NCI-H2029 (cell line): Measurements from ENCODE around the gene GNAZ.

Experiments
- DNase-seq: peaks from one replicate; lab custom pipeline; 2025; lab: John Stamatoyannopoulos, UW

GNAZ gene

GRCh38 chr22:23077627-23078461 is 7.5 kb downstream of the GNAZ start:
- DNase-seq = no peak

DNA sequence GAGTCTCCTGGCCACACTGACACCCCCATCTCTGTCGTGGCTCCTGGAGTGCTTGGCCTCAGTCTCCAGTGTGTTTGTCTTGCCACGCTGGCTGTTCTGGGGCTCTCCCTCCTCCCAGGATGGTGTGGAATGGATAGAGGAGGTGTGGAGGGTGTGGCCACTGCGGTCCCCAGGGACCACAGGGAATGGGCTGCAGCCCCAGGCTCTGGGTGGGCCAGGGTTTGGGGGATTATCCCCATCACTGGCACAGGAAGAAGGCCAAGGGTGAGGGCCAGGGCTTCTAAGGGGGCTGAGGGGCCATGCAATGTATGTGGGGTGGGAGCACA is 8.1 kb downstream of the GNAZ start:
- no peak for DNase-seq

DNA sequence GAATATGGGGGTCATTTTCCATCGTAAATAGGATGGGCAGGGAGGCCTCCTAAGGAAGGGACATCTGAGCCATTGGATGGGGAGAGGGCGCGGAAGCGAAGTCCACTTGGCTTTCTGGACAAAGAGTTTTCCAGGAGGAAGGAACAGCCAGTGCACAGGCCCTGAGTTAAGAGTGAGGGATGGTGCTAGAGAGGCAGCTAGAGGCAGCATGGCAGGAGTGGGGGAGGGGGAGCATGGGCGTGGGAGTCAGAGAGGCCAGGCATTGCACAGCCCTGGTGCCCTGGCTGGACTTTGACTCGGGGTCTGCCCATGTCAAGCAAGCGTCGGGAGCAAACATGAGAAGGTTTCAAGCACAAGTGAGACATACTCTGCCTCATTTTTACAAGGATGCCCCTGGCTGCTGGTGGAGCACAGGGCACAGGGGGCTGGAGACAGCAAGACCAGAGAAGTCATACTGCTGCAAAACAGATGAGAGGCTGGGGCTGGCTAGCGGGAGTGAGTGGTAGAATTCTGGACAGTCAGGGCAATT is 9.0 kb downstream of the GNAZ start:
- no peak for DNase-seq

GRCh38 chr22:23079814-23080521 is 9.6 kb downstream of the GNAZ start:
- no peak for DNase-seq

- DNase-seq = no peak
These were observed 10.4 kb downstream of the GNAZ start for GRCh38 chr22:23080613-23081290.

- no peak for DNase-seq
These were observed 12.4 kb downstream of the GNAZ start for GRCh38 chr22:23082534-23083314.

- no peak for DNase-seq
These were observed 13.1 kb downstream of the GNAZ start for GRCh38 chr22:23083315-23084021.

DNA sequence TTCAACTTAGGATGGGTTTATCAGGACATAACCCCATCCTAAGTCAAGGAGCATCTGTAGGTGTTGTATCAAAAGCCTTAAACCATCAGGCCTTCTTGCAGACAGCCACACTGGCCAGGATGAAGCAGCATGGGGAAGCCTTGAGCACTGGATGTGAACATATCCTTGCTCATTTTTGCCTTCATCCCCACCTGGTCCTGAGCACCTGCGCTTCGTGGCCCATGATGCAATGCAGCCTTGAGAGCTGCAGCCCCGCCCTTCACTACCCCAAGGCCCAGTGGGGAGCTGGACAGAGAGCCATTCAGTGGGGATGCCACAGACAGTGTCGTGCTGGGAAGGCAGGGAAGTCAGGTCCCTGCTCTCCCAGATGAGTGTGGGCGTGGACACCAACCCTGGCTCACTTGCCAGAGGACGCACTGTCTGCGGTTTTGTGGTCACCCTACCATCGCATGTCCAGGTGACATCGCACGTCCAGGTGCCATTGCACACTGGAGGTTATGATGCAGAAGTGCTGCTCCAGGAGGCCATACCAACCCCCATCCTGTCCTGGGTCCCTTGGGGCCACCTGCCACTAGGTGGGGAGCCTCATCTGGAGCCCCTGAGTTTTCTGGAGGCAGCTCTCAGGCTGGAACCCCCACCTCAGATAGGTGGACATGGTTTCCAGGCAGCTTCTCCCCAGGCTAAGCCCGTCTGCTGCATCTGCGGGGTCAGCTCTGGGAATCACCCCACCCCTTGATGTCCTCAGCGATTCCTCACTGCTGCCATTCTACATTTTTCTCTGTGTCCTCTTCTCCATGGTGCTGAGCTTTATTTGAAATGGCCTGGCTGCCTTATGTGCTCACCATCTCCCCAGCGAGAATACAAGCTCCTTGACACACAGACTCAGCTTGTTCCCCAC is 14.4 kb downstream of the GNAZ start:
- no peak for DNase-seq

DNA sequence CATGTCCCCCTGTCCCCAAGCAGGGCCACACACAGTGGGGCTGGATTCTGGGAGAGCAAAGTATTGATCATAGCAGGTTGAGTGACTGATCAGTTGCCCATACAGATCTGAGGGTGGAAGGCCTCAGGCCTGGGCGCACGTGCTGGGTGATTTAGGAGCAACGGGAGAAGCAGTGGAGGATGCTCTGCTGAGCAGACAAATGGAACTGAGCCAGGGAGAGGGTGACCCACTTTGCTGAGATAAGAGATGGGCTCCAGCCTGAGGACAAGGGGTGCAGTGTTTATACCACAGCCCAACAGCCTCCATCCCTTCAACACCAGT is 15.0 kb downstream of the GNAZ start:
- no peak for DNase-seq

- DNase-seq = no peak
These were observed 15.5 kb downstream of the GNAZ start for GRCh38 chr22:23085785-23086184.

DNA sequence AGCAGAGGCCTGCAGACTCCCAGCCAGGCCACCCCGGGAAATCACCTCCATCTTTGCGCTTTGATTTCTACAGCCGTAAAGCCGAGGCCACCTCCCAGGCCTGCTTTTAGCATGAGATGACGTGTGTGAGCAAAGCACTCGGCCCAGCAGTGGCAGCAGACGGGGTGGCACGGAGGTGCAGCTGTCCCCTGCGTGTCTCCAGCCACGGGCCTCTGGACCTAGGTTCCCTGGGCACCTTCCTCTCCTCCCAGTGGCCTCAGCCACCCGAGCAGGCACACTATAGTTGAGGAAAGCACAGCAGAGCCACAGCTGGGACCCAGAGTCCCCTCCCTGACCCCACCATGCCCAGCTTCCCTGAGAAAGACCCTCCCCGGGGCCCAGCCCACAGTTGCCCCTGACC is 15.9 kb downstream of the GNAZ start:
- no peak for DNase-seq

DNA sequence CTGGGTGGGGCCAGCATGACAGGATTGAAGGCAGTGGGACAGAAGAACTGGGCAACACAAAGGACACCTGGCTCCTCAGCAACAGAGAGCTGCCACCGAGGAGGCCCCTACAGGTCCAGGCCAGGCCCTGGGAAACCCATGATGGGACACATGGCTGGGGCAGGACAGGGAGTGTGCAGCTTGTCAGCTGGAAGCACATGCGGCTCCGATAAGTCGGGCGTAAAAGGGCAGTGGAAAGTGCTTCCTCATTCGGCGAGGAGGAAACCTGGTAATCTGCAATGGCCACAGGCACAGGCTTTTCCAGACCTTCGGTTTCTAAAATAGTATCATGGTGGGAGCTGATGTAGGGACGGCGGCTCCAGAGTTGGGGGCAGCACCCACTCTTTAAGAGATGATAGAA is 16.5 kb downstream of the GNAZ start:
- DNase-seq = no peak

DNA sequence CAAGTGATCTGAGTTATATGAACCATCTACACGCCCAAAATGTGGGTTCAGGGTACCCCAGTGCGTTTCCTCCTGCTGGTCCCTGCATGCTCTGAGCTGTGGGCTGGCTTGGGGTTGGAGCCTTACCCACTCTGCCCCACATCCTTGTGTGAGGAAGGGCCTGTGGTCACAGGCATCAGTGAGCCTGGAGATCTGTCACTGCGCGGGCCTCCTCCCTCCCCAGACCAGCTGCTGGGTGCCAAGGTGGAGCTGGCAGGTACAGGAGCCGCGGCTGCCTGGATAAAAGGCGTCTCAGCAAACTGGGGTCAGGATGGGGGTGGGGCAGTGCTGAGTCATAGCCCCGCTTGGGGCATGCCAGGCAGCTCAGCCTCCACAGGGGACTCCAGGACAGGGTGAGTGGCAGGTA is 17.9 kb downstream of the GNAZ start:
- no peak for DNase-seq

GRCh38 chr22:23089010-23089409 is 18.7 kb downstream of the GNAZ start:
- no peak for DNase-seq

GRCh38 chr22:23089633-23090456 is 19.5 kb downstream of the GNAZ start:
- DNase-seq = no peak

GRCh38 chr22:23090457-23090835 is 20.1 kb downstream of the GNAZ start:
- no peak for DNase-seq

DNA sequence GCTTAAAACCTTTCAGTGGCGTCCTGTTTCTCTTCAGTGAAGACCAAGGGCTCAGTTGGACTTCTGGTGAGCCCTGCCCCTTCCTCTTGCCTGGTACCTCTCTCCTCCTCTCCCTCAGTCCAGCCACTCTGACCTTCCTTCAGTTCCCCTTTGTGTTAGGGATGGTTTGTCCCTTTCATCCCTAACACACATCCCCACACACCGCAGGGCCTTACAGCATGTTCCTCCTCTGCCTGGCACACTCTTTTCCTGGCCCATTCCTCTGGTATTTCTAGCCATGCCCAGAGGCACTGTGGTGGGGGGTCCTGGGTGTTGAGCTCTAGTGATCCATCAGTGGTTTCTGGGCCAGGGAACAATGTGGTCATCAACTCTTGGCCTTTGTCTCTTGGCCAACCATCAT is 21.4 kb downstream of the GNAZ start:
- no peak for DNase-seq

DNA sequence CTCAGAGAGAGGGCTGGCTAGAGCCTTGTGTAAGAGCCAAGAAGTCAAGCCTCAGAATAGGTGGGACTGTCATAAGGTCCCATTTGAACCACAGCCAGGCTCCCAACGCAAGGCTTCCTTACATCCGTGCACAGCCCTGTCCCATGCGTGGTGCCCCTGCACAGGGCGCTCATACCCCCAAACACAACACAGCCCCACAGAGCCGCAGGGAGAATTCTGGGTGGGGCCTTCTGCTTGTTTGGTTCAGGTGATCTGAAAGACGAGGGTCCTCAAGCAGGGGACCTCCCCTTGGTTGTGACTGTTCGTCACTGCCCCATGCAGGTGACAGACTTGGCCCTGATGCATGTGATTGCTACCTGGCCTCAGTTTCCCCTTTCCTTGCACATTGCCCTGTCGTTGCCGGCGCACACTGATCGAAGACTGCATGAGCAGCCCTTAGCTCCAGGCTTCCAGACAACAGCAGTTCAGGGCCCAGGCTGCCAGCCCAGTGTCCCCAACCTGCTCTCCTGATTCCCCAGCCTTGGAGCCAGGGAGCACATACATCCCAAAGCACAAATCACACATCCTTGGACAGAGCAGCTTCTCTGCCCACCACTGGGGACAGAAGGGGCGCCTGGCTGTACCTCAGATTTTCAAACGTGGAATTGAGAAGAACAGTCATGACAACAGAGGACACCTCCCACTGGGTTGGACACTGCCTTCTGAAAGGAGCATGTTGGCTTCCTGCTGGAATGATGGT is 22.1 kb downstream of the GNAZ start:
- no peak for DNase-seq
